Cardiac fibroblast (primary cell): ENCODE data around the gene TBX1.
"Not testable (repeated sequence)": the region's sequence is repeated elsewhere in the genome, so short reads cannot be mapped to it uniquely, and the experiment has no call there.

Source experiments
- DNase-seq, 2 donors: peaks; one replicate each; pipeline versions ENCODE4 v3.0.0 to v3.0.0-alpha.2; 2010; ENCODE audit warnings: low read depth in 2 of 2
- H3K4me3 ChIP-seq, 2 donors: replicated peaks in 1 of 2; 1 replicate in 1 of 2; 2 replicates in 1 of 2; pipeline ENCODE4 v1.5.1; 2011; ENCODE audit warnings: low read depth in 2 of 2, low read length in 2 of 2, mild to moderate bottlenecking in 2 of 2, moderate library complexity in 1 of 2
- TF ChIP-seq, protein P1 (sequence below): IDR thresholded peaks from one replicate; pipeline ENCODE4 v1.5.1; 2011; ENCODE audit warnings: low read depth, mild to moderate bottlenecking, low read length, inconsistent platforms

TBX1 gene

DNA sequence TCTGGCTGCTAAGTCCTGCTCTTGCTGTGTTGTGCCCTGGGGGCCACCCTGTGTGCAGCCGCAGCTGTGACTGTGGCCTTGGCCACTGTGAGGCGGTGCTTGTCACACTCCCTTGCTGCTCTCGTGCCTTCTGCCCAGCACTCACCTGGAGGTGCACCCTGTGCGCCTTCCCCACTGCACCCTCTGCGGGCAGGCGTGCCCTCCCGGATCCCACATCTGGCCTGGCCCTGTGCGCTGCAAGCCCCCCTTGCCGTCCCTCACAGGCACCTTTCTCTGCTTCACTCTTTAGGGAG, 27.2 kb downstream of the TBX1 start:
- TF ChIP-seq, protein P1, sequence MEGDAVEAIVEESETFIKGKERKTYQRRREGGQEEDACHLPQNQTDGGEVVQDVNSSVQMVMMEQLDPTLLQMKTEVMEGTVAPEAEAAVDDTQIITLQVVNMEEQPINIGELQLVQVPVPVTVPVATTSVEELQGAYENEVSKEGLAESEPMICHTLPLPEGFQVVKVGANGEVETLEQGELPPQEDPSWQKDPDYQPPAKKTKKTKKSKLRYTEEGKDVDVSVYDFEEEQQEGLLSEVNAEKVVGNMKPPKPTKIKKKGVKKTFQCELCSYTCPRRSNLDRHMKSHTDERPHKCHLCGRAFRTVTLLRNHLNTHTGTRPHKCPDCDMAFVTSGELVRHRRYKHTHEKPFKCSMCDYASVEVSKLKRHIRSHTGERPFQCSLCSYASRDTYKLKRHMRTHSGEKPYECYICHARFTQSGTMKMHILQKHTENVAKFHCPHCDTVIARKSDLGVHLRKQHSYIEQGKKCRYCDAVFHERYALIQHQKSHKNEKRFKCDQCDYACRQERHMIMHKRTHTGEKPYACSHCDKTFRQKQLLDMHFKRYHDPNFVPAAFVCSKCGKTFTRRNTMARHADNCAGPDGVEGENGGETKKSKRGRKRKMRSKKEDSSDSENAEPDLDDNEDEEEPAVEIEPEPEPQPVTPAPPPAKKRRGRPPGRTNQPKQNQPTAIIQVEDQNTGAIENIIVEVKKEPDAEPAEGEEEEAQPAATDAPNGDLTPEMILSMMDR, result no peak
- no peak for DNase-seq
- no peak overlapping the region for H3K4me3 ChIP-seq

DNA sequence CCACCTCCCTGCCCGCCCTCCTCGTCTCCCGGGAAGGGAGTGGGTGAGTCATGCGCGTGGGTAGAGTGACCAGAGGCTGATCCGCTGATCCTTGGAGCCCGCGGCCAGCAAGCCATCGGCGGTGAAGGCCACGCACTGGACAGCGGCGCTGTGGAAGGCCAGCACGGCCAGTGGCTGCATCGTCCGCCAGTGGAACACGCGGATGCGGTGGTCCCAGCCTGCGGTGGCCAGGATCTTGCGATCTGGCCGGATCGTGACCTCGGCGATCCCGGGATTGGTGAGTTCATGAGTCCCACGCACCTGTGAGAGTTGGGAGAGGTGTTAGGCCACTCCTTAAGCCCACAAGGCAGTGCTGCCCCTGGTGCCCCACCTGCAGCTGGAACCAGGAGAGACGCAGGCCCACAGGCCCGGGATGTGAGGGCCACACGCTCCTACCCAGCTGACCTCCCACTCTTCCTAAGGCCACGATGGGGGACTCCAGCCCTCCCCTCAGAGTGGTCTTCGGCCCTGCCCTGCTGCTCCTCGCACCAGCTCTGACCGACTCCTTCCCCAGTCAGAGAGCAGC, 28.2 kb downstream of the TBX1 start:
- no peak overlapping the region for H3K4me3 ChIP-seq
- TF ChIP-seq, protein P1, result no peak
- DNase-seq, result no peak

GRCh38 chr22:19789406-19789805, 28.8 kb downstream of the TBX1 start:
- no peak for DNase-seq
- TF ChIP-seq, protein P1, result no peak
- H3K4me3 ChIP-seq, result no peak overlapping the region

- H3K4me3 ChIP-seq, result no peak overlapping the region
- DNase-seq, result no peak
- TF ChIP-seq, protein P1, result no peak
These were observed 29.2 kb downstream of the TBX1 start for GRCh38 chr22:19789828-19790227.

DNA sequence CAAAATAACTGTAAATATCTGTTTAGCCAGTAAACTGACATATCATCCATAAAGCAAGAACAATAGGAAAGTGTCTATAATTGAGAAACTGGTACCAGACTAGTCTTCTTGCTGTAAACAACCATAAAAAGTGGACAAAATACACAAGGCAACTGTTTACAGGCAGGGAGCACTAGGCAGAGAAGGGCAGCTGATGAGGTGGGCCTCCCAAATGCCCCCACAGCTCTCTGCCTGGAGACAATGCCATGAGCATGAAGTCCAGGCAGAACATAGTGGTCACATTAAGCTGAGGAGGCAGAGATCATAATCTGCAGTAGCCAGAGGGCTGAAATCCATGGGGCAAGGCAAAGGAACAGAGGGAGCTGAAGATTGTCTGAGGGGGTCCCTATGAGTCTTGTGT, 30.7 kb downstream of the TBX1 start:
- H3K4me3 ChIP-seq, result no peak overlapping the region
- TF ChIP-seq, protein P1, result no peak
- DNase-seq, result no peak

DNA sequence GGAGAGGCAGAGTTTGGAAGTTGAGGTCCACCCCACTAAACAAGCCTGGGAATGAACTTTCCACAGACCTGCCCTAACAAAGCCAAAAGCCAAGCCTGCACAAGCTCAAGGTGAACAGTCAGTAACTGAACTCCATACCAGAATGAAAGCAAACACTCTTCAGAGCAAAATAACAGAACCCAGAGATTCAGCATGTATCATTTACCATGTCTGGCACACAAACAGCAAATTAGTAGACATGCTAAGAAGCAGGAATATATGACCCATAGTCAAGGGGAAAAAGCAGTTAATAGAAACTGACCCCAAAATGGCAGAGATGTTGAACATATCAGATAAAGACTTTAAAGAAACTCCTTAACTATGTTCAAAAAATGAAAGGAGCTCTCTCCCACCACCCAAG, 31.3 kb downstream of the TBX1 start:
- no peak for DNase-seq
- no peak overlapping the region for H3K4me3 ChIP-seq
- TF ChIP-seq, protein P1, result no peak

GRCh38 chr22:19792383-19792896, 31.9 kb downstream of the TBX1 start:
- DNase-seq, H3K4me3 ChIP-seq: not testable (repeated sequence)
